Endodermal cell (in vitro differentiated cells): ENCODE results near the gene MYLK2. TPM values are rescaled to one million over a fixed set of nuclear protein-coding genes. Genes with fewer than 3 reads are reported as not detected.

ENCODE experiments used
- DNase-seq: peaks from one replicate; pipeline ENCODE4 v3.0.0-alpha.2; 2017
- H3K27ac ChIP-seq: 2 replicates; pipeline ENCODE4 v1.5.1; 2013; ENCODE audit warnings: mild to moderate bottlenecking, low read depth, low read length, moderate library complexity
- H3K27me3 ChIP-seq: 2 replicates; pipeline ENCODE4 v1.6.1; 2013; ENCODE audit warnings: mild to moderate bottlenecking, low read length, moderate library complexity; ENCODE audit not compliant: insufficient read depth, control insufficient read depth, poor library complexity, severe bottlenecking
- H3K36me3 ChIP-seq: 2 replicates; pipeline ENCODE4 v1.7.0; 2013; ENCODE audit warnings: mild to moderate bottlenecking, low read length, moderate library complexity; ENCODE audit not compliant: control insufficient read depth, insufficient read depth
- H3K4me1 ChIP-seq: one replicate; pipeline ENCODE4 v1.7.0; 2013; ENCODE audit warnings: low read length; ENCODE audit not compliant: control insufficient read depth, insufficient read depth
- H3K4me3 ChIP-seq: 2 replicates; pipeline ENCODE4 v1.5.1; 2013; ENCODE audit warnings: mild to moderate bottlenecking, low read length, moderate library complexity
- H3K9ac ChIP-seq: 2 replicates; pipeline ENCODE4 v1.6.1; 2013; ENCODE audit warnings: mild to moderate bottlenecking, low read length, moderate library complexity; ENCODE audit not compliant: poor library complexity, severe bottlenecking; ENCODE audit errors: extremely low read depth
- H3K9me3 ChIP-seq: 2 replicates; pipeline ENCODE4 v1.6.1; 2013; ENCODE audit warnings: mild to moderate bottlenecking, low read length, moderate library complexity; ENCODE audit not compliant: control insufficient read depth
- H3K27ac Mint-ChIP-seq: 2 replicates; pipeline ENCODE4 v1.8.0; 2020; ENCODE audit warnings: mixed read lengths
- H3K27me3 Mint-ChIP-seq: 2 replicates; pipeline ENCODE4 v1.8.0; 2021; ENCODE audit warnings: mild to moderate bottlenecking, mixed read lengths; ENCODE audit not compliant: insufficient read depth
- H3K36me3 Mint-ChIP-seq: 2 replicates; pipeline ENCODE4 v1.8.0; 2020; ENCODE audit warnings: low read depth, mixed read lengths
- H3K4me1 Mint-ChIP-seq: 2 replicates; pipeline ENCODE4 v1.8.0; 2020; ENCODE audit warnings: mixed read lengths
- H3K4me3 Mint-ChIP-seq: 2 replicates; pipeline ENCODE4 v1.8.0; 2020; ENCODE audit warnings: mild to moderate bottlenecking, moderate library complexity, mixed read lengths
- H3K9me3 Mint-ChIP-seq: 2 replicates; pipeline ENCODE4 v1.8.0; 2020; ENCODE audit warnings: mild to moderate bottlenecking, mixed read lengths
- CTCF ChIP-seq: fragments of 200-600 bp; sonication (generic); conservative IDR thresholded peaks from 2 replicates; pipeline ENCODE4 v1.5.0; 2021; ENCODE audit warnings: antibody characterized with exemption, mild to moderate bottlenecking
- WGBS, 2 experiments: methylation state at CpG; one replicate each; pipeline versions ENCODE4 v1.1.5 to v1.1.7; 2013; ENCODE audit warnings: missing lambda C conversion rate in 2 of 2, mixed read lengths in 1 of 2; ENCODE audit not compliant: insufficient coverage in 1 of 2, insufficient read length in 1 of 2; 5-methylcytosine and 5-hydroxymethylcytosine counted together
- total RNA-seq, 2 donors: library from RNA; stranded (reverse); fragmentation: NEBNext Ultra II Directional in 1 of 2; extraction: Animal tissue kit (Norgen Biotek cat#: 25700) in 1 of 2; gene quantifications; 2 replicates in 1 of 2; 3 replicates in 1 of 2; pipeline ENCODE4 v1.2.1, GENCODE V29; 2021

Gene MYLK2
- total RNA-seq, 2 donors from 2014 or later = 0.20 to 0.29 TPM

DNA sequence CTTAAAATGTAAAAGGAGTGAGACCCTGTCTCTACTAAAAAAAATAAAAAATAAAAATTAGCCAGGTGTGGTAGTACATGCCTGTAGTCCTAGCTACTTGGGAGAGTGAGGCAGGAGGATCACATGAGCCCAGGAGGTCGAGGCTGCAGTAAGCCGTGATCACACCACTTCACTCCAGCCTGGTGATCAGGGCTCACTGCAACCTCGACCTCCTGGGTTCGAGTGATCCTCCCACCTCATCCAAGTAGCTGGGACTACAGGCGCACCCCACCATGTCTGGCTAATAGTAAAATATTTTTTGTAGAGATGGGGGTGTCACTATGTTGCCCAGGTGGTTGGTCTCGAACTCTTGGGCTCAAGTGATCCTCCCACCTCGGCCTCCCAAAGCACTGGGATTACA lies 34.3 kb downstream of the MYLK2 start:
- no peaks in the 10 kb centered on the region for H3K9me3 Mint-ChIP-seq
- Histone ChIP-seq H3K4me3 (no peak overlapping the region), H3K27me3 (peaks cover 5% of the 10 kb centered on the region), H3K9ac (no peak overlapping the region), H3K27ac (no peak overlapping the region), H3K36me3 (no peaks in the 10 kb centered on the region), H3K9me3 (no peaks in the 10 kb centered on the region), H3K4me1 (no peaks in the 10 kb centered on the region)
- H3K4me1 Mint-ChIP-seq = no peaks in the 10 kb centered on the region
- no peak overlapping the region for H3K27ac Mint-ChIP-seq
- TF ChIP-seq CTCF = no peak
- H3K4me3 Mint-ChIP-seq = no peak overlapping the region
- WGBS, 2 experiments = 83 to 100% methylated on average over 2 to 7 of the region's 7 CpGs
- no peak for DNase-seq
- H3K36me3 Mint-ChIP-seq = no peaks in the 10 kb centered on the region
- peaks cover 42% of the 10 kb centered on the region for H3K27me3 Mint-ChIP-seq

- TF ChIP-seq CTCF = no peak
- Histone ChIP-seq H3K4me1 (no peaks in the 10 kb centered on the region), H3K9me3 (no peaks in the 10 kb centered on the region), H3K36me3 (no peaks in the 10 kb centered on the region), H3K27me3 (peaks cover 1% of the 10 kb centered on the region), H3K9ac (no peak overlapping the region), H3K27ac (no peak overlapping the region), H3K4me3 (no peak overlapping the region)
- Mint-ChIP-seq H3K27me3 (peaks cover 12% of the 10 kb centered on the region), H3K36me3 (no peaks in the 10 kb centered on the region), H3K4me3 (no peak overlapping the region), H3K4me1 (peaks cover 4% of the 10 kb centered on the region), H3K27ac (no peak overlapping the region), H3K9me3 (no peaks in the 10 kb centered on the region)
- DNase-seq = no peak
- WGBS, 2 experiments = 60 to 79% methylated on average over 1 to 3 of the region's 3 CpGs
Measured at GRCh38 chr20:31856516-31856915, 37.4 kb downstream of the MYLK2 start.

DNA sequence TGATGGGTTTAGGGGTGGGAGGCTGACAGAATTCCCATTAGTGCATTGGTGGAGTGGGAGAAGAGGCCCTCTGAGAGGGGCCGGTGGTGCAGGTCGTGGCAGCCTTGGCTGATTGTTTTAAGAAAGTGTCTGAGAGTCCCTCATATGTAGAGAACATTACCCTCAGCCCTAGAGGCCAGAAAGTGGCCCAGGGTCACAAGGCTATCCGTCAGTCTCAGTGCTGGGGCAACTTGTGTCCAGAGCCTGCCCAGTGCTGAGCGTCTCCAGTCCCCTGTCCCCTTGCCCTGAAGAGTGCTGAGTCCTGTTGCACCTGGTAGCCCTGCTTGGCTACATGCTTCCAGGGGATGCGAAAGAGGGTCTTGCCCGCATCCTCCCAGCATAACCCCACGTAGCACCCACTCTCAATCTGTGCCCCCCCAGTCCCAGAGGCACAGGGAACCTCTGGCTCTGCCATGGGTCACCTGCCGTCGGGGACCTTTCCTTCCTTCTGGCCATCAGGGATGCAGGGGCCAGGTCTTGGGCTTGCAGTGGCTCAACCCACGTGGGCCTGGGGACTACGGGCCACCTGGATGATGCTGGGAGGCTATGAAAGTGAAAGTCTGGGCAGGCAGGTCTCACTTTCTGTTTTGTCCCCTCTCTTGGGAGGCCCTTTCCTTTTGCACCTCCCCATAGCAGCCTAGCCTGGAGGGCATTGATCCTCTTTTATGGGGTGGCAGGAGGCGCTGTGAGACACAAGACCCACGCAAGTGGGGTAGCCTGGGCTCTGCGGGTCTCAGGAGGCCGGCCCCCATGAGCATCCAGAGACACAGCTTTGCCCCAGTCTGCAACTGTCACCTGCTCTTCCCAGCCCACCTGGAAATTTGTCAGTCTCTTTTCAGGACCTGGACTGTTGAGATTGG lies 39.0 kb downstream of the MYLK2 start:
- Histone ChIP-seq H3K9me3 (no peaks in the 10 kb centered on the region), H3K9ac (no peak overlapping the region), H3K27ac (no peak overlapping the region), H3K4me3 (no peak overlapping the region), H3K4me1 (no peaks in the 10 kb centered on the region), H3K36me3 (no peaks in the 10 kb centered on the region), H3K27me3 (no peaks in the 10 kb centered on the region)
- peak; percentile 35 for DNase-seq
- Mint-ChIP-seq H3K4me1 (peaks cover 9% of the 10 kb centered on the region), H3K36me3 (no peaks in the 10 kb centered on the region), H3K27ac (no peak overlapping the region), H3K4me3 (no peak overlapping the region), H3K27me3 (peaks cover 8% of the 10 kb centered on the region), H3K9me3 (no peaks in the 10 kb centered on the region)
- no peak for TF ChIP-seq CTCF
- 84 to 86% methylated on average over 6 to 15 of the region's 15 CpGs for WGBS, 2 experiments
